GM12865 (cell line): ENCODE data around the gene AFDN.

Experiments
- DNase-seq: peaks from one replicate; pipeline ENCODE4 v3.0.0; 2010; ENCODE audit warnings: low read depth
- H3K4me3 ChIP-seq: 2 replicates; pipeline ENCODE4 v1.5.1; 2011; ENCODE audit warnings: mild to moderate bottlenecking, low read depth, low read length, control low read depth
- TF ChIP-seq, protein P1 (sequence below): IDR thresholded peaks from 2 replicates; pipeline ENCODE4 v1.5.1; 2011; ENCODE audit warnings: low read length, control low read depth, low read depth, inconsistent platforms; ENCODE audit not compliant: insufficient read depth; ENCODE audit errors: missing control alignments

Gene AFDN

GRCh38 chr6:167937301-167937700 lies 110.6 kb downstream of the AFDN start:
- TF ChIP-seq, protein P1, sequence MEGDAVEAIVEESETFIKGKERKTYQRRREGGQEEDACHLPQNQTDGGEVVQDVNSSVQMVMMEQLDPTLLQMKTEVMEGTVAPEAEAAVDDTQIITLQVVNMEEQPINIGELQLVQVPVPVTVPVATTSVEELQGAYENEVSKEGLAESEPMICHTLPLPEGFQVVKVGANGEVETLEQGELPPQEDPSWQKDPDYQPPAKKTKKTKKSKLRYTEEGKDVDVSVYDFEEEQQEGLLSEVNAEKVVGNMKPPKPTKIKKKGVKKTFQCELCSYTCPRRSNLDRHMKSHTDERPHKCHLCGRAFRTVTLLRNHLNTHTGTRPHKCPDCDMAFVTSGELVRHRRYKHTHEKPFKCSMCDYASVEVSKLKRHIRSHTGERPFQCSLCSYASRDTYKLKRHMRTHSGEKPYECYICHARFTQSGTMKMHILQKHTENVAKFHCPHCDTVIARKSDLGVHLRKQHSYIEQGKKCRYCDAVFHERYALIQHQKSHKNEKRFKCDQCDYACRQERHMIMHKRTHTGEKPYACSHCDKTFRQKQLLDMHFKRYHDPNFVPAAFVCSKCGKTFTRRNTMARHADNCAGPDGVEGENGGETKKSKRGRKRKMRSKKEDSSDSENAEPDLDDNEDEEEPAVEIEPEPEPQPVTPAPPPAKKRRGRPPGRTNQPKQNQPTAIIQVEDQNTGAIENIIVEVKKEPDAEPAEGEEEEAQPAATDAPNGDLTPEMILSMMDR: no peak
- DNase-seq: no peak
- H3K4me3 ChIP-seq: no peak overlapping the region

- TF ChIP-seq, protein P1: no peak
- no peak overlapping the region for H3K4me3 ChIP-seq
- no peak for DNase-seq
These were observed 111.5 kb downstream of the AFDN start for GRCh38 chr6:167937948-167938911.

- no peak overlapping the region for H3K4me3 ChIP-seq
- TF ChIP-seq, protein P1: no peak
- no peak for DNase-seq
These were observed 115.1 kb downstream of the AFDN start for GRCh38 chr6:167941822-167942221.

- TF ChIP-seq, protein P1: no peak
- H3K4me3 ChIP-seq: no peak overlapping the region
- no peak for DNase-seq
These were observed 117.4 kb downstream of the AFDN start for GRCh38 chr6:167944130-167944529.

- DNase-seq: no peak
- TF ChIP-seq, protein P1: no peak
- H3K4me3 ChIP-seq: no peak overlapping the region
These were observed 119.3 kb downstream of the AFDN start for GRCh38 chr6:167946007-167946406.

- no peak for DNase-seq
- TF ChIP-seq, protein P1: no peak
- H3K4me3 ChIP-seq: no peak overlapping the region
These were observed 119.9 kb downstream of the AFDN start for GRCh38 chr6:167946604-167947003.

GRCh38 chr6:167947716-167948115 lies 121.0 kb downstream of the AFDN start:
- TF ChIP-seq, protein P1: no peak
- DNase-seq: no peak
- H3K4me3 ChIP-seq: no peak overlapping the region
